Dermis blood vessel endothelial cell (primary cell): ENCODE results near the gene ABLIM2. TPM values are rescaled to one million over a fixed set of nuclear protein-coding genes. Genes with fewer than 3 reads are reported as not detected.

Experiments
- DNase-seq: peaks from one replicate; pipeline ENCODE4 v3.0.0; 2010
- total RNA-seq: library from RNA; depleted of rRNA; stranded (reverse); fragments of >200 nt; gene quantifications from 2 replicates; pipeline ENCODE4 v1.2.3, GENCODE V29; 2014

ABLIM2 gene
- total RNA-seq, 1 donor from 2014 or later: 8.8 TPM

GRCh38 chr4:8136529-8136928, 22.1 kb downstream of the ABLIM2 start:
- peak; percentile 63 for DNase-seq

- DNase-seq: no peak
These were observed 22.9 kb downstream of the ABLIM2 start for GRCh38 chr4:8135666-8136065.

GRCh38 chr4:8133897-8134563, 24.6 kb downstream of the ABLIM2 start:
- no peak for DNase-seq

- no peak for DNase-seq
These were observed 25.5 kb downstream of the ABLIM2 start for GRCh38 chr4:8132947-8133705.

- DNase-seq: no peak
These were observed 26.2 kb downstream of the ABLIM2 start for GRCh38 chr4:8132400-8132799.

- no peak for DNase-seq
These were observed 26.8 kb downstream of the ABLIM2 start for GRCh38 chr4:8131826-8132225.

- peak; percentile 10 for DNase-seq
These were observed 27.4 kb downstream of the ABLIM2 start for GRCh38 chr4:8131210-8131609.

GRCh38 chr4:8130346-8131066, 28.1 kb downstream of the ABLIM2 start:
- DNase-seq: no peak

GRCh38 chr4:8129785-8130184, 28.8 kb downstream of the ABLIM2 start:
- DNase-seq: no peak

GRCh38 chr4:8129136-8129535, 29.5 kb downstream of the ABLIM2 start:
- no peak for DNase-seq

GRCh38 chr4:8128100-8128856, 30.3 kb downstream of the ABLIM2 start:
- no peak for DNase-seq

GRCh38 chr4:8127051-8127826, 31.4 kb downstream of the ABLIM2 start:
- DNase-seq: no peak

GRCh38 chr4:8126523-8126922, 32.1 kb downstream of the ABLIM2 start:
- DNase-seq: no peak

- no peak for DNase-seq
These were observed 33.0 kb downstream of the ABLIM2 start for GRCh38 chr4:8125526-8126056.

GRCh38 chr4:8123870-8124269, 34.7 kb downstream of the ABLIM2 start:
- DNase-seq: no peak

GRCh38 chr4:8123389-8123788, 35.2 kb downstream of the ABLIM2 start:
- DNase-seq: peak; percentile 16

- no peak for DNase-seq
These were observed 35.9 kb downstream of the ABLIM2 start for GRCh38 chr4:8122746-8123145.

- DNase-seq: no peak
These were observed 37.2 kb downstream of the ABLIM2 start for GRCh38 chr4:8121292-8122015.

GRCh38 chr4:8120501-8120900, 38.1 kb downstream of the ABLIM2 start:
- no peak for DNase-seq

- no peak for DNase-seq
These were observed 38.7 kb downstream of the ABLIM2 start for GRCh38 chr4:8119877-8120276.

- no peak for DNase-seq
These were observed 40.1 kb downstream of the ABLIM2 start for GRCh38 chr4:8118531-8118930.
